Fibroblast of villous mesenchyme (primary cell): Measurements from ENCODE around the gene ZKSCAN8. TPM values are rescaled to one million over a fixed set of nuclear protein-coding genes. Genes with fewer than 3 reads are reported as not detected.
"Not testable (repeated sequence)": the region's sequence is repeated elsewhere in the genome, so short reads cannot be mapped to it uniquely, and the experiment has no call there.

Experiments
- DNase-seq: peaks from one replicate; pipeline ENCODE4 v3.0.0-alpha.2; 2010; ENCODE audit warnings: low read depth
- H3K4me3 ChIP-seq: 2 replicates; pipeline ENCODE4 v1.5.1; 2011; ENCODE audit warnings: low read depth, mild to moderate bottlenecking, low read length
- CTCF ChIP-seq: IDR thresholded peaks from 2 replicates; pipeline ENCODE4 v1.5.1; 2012; ENCODE audit warnings: low read depth, mild to moderate bottlenecking, low read length; ENCODE audit not compliant: insufficient read depth
- total RNA-seq: library from RNA; depleted of rRNA; stranded (reverse); fragments of >200 nt; gene quantifications from 2 replicates; pipeline ENCODE4 v1.2.3, GENCODE V29; 2012

ZKSCAN8 gene
- total RNA-seq, 1 donor, result 20.3 TPM

- no peak for TF ChIP-seq CTCF
These were observed 25.9 kb upstream of the ZKSCAN8 start for GRCh38 chr6:28115799-28116198.

GRCh38 chr6:28117386-28118050, 24.2 kb upstream of the ZKSCAN8 start:
- no peak overlapping the region for H3K4me3 ChIP-seq
- no peak for DNase-seq
- TF ChIP-seq CTCF, result no peak

More at GRCh38 chr6:28115799-28116198, 25.9 kb upstream of the ZKSCAN8 start:
- H3K4me3 ChIP-seq, result no peak overlapping the region
- no peak for DNase-seq

- H3K4me3 ChIP-seq, result no peak overlapping the region
- DNase-seq, result no peak
- no peak for TF ChIP-seq CTCF
These were observed 23.5 kb upstream of the ZKSCAN8 start for GRCh38 chr6:28118217-28118616.

GRCh38 chr6:28121876-28122275, 19.8 kb upstream of the ZKSCAN8 start:
- no peak overlapping the region for H3K4me3 ChIP-seq
- TF ChIP-seq CTCF, result no peak
- no peak for DNase-seq

GRCh38 chr6:28122283-28122682, 19.4 kb upstream of the ZKSCAN8 start:
- not testable (repeated sequence) for H3K4me3 ChIP-seq, DNase-seq

- peak; percentile 77 for DNase-seq
- TF ChIP-seq CTCF, result no peak
- H3K4me3 ChIP-seq, result peak within 1 kb of the TSS; percentile 74
These were observed 17.2 kb upstream of the ZKSCAN8 start, which contains the start of gene ZSCAN16 for GRCh38 chr6:28124350-28124970. TSS of gene ZSCAN16 (plus strand) at chr6:28124609. CDS start at chr6:28125444, 835 bp downstream.

GRCh38 chr6:28124971-28125353, 16.7 kb upstream of the ZKSCAN8 start:
- H3K4me3 ChIP-seq, result peak overlapping the region; percentile 74
- TF ChIP-seq CTCF, result no peak
- DNase-seq, result no peak
